Left ventricle myocardium inferior (tissue), 1 donor: ENCODE measurements around the gene FN3KRP. TPM values are rescaled to one million over a fixed set of nuclear protein-coding genes. Genes with fewer than 3 reads are reported as not detected.
A peak's percentile ranks its signal among the peaks of the same experiment; 100 is the strongest.

Source experiments
- DNase-seq: peaks from one replicate; pipeline ENCODE4 v3.0.0-alpha.2; 2020
- H3K27ac ChIP-seq: fragments of 200-600 bp; replicated peaks from 2 replicates; pipeline ENCODE4 v1.8.0; 2021
- H3K27me3 ChIP-seq: fragments of 200-600 bp; 2 replicates; pipeline ENCODE4 v1.8.0; 2021; ENCODE audit warnings: low read depth
- H3K36me3 ChIP-seq: fragments of 200-600 bp; 2 replicates; pipeline ENCODE4 v1.8.0; 2021
- H3K4me1 ChIP-seq: fragments of 200-600 bp; 2 replicates; pipeline ENCODE4 v1.8.0; 2021
- H3K4me3 ChIP-seq: fragments of 200-600 bp; 2 replicates; pipeline ENCODE4 v1.8.0; 2021; ENCODE audit warnings: mild to moderate bottlenecking, moderate library complexity
- H3K9me3 ChIP-seq: fragments of 200-600 bp; replicated peaks from 2 replicates; pipeline ENCODE4 v1.8.0; 2021
- intact Hi-C: fragments of 100-400 bp; cut with micrococcal nuclease; formaldehyde crosslinking; loops from one replicate; pipeline ENCODE4 v1.11.0; 2022
- total RNA-seq: library from RNA; stranded (reverse); fragmentation: NEBNext Ultra II Directional; extraction: Animal tissue kit (Norgen Biotek cat#: 25700); gene quantifications from one replicate; pipeline ENCODE4 v1.2.1, GENCODE V29; 2021
- TF ChIP-seq, protein P1 (sequence below): fragments of 200-600 bp; IDR thresholded peaks from 2 replicates; pipeline ENCODE4 v1.8.0; 2021; ENCODE audit warnings: antibody characterized with exemption, mild to moderate bottlenecking, borderline replicate concordance
- donor health status: DM: no; HTN: yes; CAD: no; lungs with severe emphysema.

FN3KRP gene
- total RNA-seq, 1 donor from 2014 or later, result 13.6 TPM

- intact Hi-C loops, result no loop called here
- Histone ChIP-seq H3K4me3 (no peak overlapping the region), H3K4me1 (peaks cover 27% of the 10 kb centered on the region), H3K27ac (no peak overlapping the region), H3K36me3 (peaks cover 5% of the 10 kb centered on the region), H3K9me3 (peaks cover 18% of the 10 kb centered on the region), H3K27me3 (no peaks in the 10 kb centered on the region)
- no peak for DNase-seq
- TF ChIP-seq, protein P1, sequence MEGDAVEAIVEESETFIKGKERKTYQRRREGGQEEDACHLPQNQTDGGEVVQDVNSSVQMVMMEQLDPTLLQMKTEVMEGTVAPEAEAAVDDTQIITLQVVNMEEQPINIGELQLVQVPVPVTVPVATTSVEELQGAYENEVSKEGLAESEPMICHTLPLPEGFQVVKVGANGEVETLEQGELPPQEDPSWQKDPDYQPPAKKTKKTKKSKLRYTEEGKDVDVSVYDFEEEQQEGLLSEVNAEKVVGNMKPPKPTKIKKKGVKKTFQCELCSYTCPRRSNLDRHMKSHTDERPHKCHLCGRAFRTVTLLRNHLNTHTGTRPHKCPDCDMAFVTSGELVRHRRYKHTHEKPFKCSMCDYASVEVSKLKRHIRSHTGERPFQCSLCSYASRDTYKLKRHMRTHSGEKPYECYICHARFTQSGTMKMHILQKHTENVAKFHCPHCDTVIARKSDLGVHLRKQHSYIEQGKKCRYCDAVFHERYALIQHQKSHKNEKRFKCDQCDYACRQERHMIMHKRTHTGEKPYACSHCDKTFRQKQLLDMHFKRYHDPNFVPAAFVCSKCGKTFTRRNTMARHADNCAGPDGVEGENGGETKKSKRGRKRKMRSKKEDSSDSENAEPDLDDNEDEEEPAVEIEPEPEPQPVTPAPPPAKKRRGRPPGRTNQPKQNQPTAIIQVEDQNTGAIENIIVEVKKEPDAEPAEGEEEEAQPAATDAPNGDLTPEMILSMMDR, result no peak
Measured at GRCh38 chr17:82696259-82696658, 20.2 kb upstream of the FN3KRP start.

DNA sequence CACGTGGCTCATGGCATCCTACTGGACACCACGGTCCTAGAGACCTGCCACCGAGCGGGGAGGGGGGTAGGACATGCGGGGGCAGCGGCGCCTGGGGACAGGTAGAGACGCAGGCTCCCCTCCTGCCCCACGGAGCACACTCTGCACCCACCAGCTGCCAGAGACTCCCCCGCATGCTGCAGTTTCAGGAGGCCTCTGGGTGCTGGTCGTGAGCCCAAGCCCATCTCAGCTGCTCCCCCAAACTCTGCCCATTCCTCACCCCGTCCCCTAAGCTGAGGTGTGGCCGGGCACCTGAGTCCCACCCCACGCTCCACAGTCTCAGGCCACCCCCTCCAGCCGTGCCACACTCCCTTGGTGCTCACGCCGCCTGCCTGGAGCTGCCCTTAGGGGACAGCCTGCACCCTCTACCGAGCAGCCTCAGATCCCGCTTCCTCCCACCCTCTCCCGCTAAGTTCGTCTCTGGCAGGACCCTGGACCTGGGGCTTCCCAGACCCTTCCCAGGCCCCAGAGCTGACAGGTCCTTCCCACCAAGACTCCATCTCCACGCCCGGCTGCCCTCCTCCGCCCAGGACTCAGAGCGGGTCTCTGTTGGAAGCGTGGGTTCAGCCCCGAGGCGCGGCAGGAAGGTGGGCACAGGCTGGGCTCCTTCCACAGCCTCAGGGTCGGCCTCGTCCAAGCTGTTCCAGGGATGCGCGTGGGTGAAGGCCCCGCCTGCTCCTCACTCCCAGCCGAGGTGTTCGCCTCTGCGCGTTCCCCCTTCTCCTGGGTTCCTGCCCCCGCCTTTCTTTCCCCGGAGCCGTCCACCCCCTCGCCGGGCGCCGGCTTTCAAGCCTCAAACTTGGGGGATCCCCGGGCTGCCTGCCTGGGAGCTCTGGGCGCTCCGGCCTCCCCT lies 19.3 kb upstream of the FN3KRP start:
- no peak overlapping the region for H3K27ac ChIP-seq
- DNase-seq, result no peak
- TF ChIP-seq, protein P1, result no peak
- intact Hi-C loops, result no loop called here
- peak overlapping the region; percentile 96 for H3K4me3 ChIP-seq
- H3K4me1 ChIP-seq, result peaks cover 27% of the 10 kb centered on the region
- peaks cover 5% of the 10 kb centered on the region for H3K36me3 ChIP-seq
- no peaks in the 10 kb centered on the region for H3K27me3 ChIP-seq
- peaks cover 18% of the 10 kb centered on the region for H3K9me3 ChIP-seq

- no peak for DNase-seq
- TF ChIP-seq, protein P1, result no peak
- Histone ChIP-seq H3K4me3 (peak overlapping the region; percentile 96), H3K27me3 (no peaks in the 10 kb centered on the region), H3K36me3 (peaks cover 5% of the 10 kb centered on the region), H3K9me3 (peaks cover 18% of the 10 kb centered on the region), H3K27ac (peak overlapping the region; percentile 85), H3K4me1 (peaks cover 27% of the 10 kb centered on the region)
- intact Hi-C loops, result no loop called here
Measured at GRCh38 chr17:82697808-82698064, 18.8 kb upstream of the FN3KRP start.

DNA sequence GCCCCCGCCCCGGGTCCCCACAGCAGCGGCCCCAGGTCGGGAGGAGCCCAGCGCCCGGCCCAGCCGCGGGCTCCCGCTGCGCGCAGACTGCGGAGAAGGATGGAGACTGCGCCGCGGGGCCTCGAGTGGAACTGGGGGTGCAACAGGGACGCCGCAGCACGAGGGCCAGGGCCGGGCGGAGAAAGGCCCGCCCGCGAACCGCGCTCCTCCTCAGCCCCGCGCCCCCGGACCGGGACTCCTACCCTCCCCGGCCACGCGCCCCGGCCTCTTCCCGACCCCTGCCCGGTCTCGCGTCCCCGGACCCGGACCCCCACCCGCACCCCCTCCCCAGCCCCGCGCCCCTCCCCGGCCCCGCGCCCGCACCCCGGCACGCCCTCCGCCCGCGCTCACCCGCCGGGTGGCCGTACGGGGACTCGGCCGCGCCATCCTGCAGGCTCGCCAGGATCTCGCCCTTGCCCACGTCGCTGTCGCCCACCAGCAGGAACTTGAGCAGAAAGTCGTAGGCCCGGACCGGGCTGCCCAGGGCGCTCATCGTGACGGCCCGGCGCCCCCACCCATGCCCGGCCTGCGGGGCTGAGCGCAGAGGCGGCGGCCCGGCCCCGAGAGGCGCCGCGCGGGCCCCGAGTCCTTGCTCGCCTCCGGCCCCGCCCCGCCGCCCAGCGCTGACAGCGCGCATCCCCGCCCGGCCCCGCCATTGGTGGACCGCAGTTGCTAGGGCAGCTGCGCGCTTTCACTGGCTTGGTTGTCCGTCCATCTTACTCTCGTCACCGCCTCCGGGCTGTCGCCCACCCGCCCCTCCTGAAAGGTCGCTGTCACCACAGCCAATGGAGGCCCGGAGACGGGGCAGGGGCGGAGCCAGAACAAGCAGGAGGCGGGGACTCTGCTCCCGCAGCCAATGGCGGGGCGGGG lies 18.2 kb upstream of the FN3KRP start, which contains the start of gene RAB40B:
TSS of gene RAB40B (minus strand) at position 634 of the 909 bp plus-strand sequence. CDS start at position 532, 102 bp downstream.
- peak; percentile 99 for DNase-seq
- peaks cover 18% of the 10 kb centered on the region for H3K9me3 ChIP-seq
- H3K27ac ChIP-seq, result peak within 1 kb of the TSS; percentile 85
- peak within 1 kb of the TSS; percentile 96 for H3K4me3 ChIP-seq
- TF ChIP-seq, protein P1, result no peak
- intact Hi-C loops, result no loop called here
- H3K4me1 ChIP-seq, result peaks cover 27% of the 10 kb centered on the region
- peaks cover 5% of the 10 kb centered on the region for H3K36me3 ChIP-seq
- no peaks in the 10 kb centered on the region for H3K27me3 ChIP-seq

- intact Hi-C loops, result no loop called here
- peak overlapping the region; percentile 70 for H3K27ac ChIP-seq
- TF ChIP-seq, protein P1, result no peak
Measured at GRCh38 chr17:82698974-82699442, 17.5 kb upstream of the FN3KRP start.

More at GRCh38 chr17:82698974-82699442, 17.5 kb upstream of the FN3KRP start:
- Histone ChIP-seq H3K27me3 (peaks cover 2% of the 10 kb centered on the region), H3K9me3 (peaks cover 16% of the 10 kb centered on the region), H3K36me3 (peaks cover 5% of the 10 kb centered on the region), H3K4me3 (peak overlapping the region; percentile 96), H3K4me1 (peaks cover 27% of the 10 kb centered on the region)
- DNase-seq, result no peak
